Measurements from ENCODE around the gene RNF157.

The RNF157 gene

DNA sequence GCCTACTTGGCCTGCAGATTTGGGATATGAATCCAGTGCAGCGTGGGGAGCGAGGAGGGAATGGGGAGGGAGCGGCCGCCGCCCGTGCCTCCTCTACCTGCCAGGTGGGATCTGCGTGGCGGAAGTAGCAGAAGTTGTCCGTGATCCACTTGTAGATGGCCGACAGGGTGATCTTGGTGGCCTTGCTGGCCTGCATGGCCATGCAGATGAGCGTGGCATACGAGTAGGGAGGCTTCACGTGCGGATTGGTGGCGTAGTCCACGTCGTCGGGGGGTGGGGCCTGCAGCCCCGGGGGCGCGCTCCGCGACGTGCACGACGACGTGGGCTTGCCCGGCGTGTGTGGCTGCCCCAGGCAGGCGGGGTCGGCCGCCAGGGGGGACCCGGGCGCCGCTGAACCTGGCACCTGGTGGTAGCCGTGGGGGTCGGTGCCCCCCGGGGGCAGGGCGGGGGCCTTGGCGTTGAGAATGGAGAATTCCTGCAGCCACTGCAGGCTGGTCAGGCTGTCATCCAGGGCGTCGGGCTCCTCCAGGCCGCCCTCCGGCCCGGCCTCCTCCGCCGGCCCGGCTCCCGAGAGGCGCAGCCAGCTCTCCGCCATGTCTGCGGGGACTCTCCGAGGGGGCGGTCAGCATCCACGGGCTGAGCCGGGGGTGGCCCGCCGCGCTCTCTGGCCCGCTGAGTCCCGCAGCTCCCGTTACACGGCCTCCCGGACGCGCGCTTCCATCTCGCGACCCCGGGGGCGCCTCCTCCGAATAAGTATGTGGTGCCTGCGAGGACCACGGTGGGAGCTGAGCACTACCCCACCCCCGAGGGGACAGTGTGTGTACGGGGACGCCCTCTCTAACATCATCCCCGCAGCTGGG lies 100.3 kb downstream of the RNF157 start:
- Histone ChIP-seq H3K9me3 (ENCODE audit: control insufficient read depth, insufficient read depth, low read depth, low read length) (no peaks in the 10 kb centered on the region), H3K4me1 (ENCODE audit: control insufficient read depth, insufficient read depth, low read length) (peaks cover 9% of the 10 kb centered on the region), H3K36me3 (ENCODE audit: control insufficient read depth in 2 of 2, insufficient read depth in 1 of 2, low read length in 2 of 2) (peaks cover 0 to 6% of the 10 kb centered on the region in 2 experiments; a peak in 1 of 3 replicates), H3K4me3 (ENCODE audit: low read depth, low read length) (no peak overlapping the region), H3K27ac (ENCODE audit: extremely low read depth, low read depth, low read length) (no peak overlapping the region)
- no peak for TF ChIP-seq ZNF416 (tag by site-specific recombination; IDR thresholded peaks at IDR 0.05)
- no peak for TF ChIP-seq ZNF302 (tag by site-specific recombination; IDR thresholded peaks at IDR 0.05; ENCODE audit: low read depth)
- TF ChIP-seq ZNF514 (tag by site-specific recombination; IDR thresholded peaks at IDR 0.05): no peak
- POLR2A ChIA-PET: no interaction called here
- CTCF ChIA-PET: interaction anchor here (4.3 kb wide), 1 partner anchor 14 kb away, joined by 38 read pairs; no protein-coding TSS in a partner anchor

DNA sequence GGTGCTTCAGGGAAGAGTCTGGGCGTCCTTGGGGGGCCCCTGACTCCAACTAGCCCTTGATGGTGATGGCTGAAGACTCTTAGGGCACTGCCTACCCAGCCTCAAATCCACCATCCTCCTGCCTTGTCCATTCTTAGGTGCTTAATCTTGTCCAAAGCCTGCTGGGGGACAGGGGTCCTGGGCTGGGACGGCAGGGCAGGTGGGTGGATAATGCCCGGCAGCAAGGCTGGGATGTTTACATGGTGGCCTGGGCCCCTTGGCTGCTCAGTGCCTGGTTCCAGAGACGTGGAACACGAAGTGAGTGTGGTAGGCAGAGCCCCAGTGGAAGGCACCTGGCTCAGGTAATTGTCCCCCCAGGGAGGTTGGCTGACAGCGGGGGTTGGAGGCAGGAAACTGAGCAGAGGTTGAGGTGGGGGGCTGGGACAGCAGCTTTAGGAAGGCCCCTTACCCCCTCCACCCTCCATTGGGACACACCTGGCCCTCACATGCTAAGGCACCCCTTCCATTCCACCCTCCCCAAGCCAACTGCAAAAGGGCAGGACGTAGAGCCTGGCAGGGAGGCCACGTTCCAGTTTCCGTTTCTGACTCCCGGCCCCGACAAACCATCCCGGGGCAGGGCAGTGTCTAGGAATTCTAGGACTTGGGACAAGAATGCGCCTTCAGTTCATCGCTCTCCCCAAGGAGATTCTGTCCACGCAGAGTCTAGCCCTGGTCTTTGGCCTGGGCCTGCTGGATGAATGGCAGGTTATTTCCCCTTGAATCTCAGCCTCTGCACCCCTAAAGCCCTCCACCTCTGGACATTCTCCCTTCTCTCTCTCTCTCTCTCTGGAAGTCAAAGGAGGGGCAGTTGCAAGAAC lies 101.2 kb downstream of the RNF157 start:
- Histone ChIP-seq H3K9me3 (ENCODE audit: control insufficient read depth, insufficient read depth, low read depth, low read length) (no peaks in the 10 kb centered on the region), H3K36me3 (ENCODE audit: control insufficient read depth in 2 of 2, insufficient read depth in 1 of 2, low read length in 2 of 2) (no peaks in the 10 kb centered on the region), H3K27ac (ENCODE audit: extremely low read depth, low read depth, low read length) (no peak overlapping the region), H3K4me1 (ENCODE audit: control insufficient read depth, insufficient read depth, low read length) (peaks cover 9% of the 10 kb centered on the region), H3K4me3 (ENCODE audit: low read depth, low read length) (no peak overlapping the region)
- no peak for TF ChIP-seq KLF9 (tag by site-specific recombination; IDR thresholded peaks at IDR 0.05; ENCODE audit: low read depth)
- TF ChIP-seq, protein P1, sequence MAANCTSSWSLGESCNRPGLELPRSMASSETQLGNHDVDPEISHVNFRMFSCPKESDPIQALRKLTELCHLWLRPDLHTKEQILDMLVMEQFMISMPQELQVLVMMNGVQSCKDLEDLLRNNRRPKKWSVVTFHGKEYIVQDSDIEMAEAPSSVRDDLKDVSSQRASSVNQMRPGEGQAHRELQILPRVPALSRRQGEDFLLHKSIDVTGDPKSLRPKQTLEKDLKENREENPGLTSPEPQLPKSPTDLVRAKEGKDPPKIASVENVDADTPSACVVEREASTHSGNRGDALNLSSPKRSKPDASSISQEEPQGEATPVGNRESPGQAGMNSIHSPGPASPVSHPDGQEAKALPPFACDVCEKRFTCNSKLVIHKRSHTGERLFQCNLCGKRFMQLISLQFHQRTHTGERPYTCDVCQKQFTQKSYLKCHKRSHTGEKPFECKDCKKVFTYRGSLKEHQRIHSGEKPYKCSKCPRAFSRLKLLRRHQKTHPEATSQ (tag by site-specific recombination; IDR thresholded peaks at IDR 0.05): no peak
- TF ChIP-seq SALL2 (tag by site-specific recombination; IDR thresholded peaks at IDR 0.05; ENCODE audit: borderline replicate concordance): no peak
- TF ChIP-seq, protein P2, sequence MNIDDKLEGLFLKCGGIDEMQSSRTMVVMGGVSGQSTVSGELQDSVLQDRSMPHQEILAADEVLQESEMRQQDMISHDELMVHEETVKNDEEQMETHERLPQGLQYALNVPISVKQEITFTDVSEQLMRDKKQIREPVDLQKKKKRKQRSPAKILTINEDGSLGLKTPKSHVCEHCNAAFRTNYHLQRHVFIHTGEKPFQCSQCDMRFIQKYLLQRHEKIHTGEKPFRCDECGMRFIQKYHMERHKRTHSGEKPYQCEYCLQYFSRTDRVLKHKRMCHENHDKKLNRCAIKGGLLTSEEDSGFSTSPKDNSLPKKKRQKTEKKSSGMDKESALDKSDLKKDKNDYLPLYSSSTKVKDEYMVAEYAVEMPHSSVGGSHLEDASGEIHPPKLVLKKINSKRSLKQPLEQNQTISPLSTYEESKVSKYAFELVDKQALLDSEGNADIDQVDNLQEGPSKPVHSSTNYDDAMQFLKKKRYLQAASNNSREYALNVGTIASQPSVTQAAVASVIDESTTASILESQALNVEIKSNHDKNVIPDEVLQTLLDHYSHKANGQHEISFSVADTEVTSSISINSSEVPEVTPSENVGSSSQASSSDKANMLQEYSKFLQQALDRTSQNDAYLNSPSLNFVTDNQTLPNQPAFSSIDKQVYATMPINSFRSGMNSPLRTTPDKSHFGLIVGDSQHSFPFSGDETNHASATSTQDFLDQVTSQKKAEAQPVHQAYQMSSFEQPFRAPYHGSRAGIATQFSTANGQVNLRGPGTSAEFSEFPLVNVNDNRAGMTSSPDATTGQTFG (tag by site-specific recombination; IDR thresholded peaks at IDR 0.05; ENCODE audit: borderline replicate concordance): no peak
- no peak for TF ChIP-seq ZNF248 (tag by site-specific recombination; IDR thresholded peaks at IDR 0.05)
- no peak for TF ChIP-seq ZBTB48 (tag by site-specific recombination; IDR thresholded peaks at IDR 0.05)
- TF ChIP-seq, protein P3, sequence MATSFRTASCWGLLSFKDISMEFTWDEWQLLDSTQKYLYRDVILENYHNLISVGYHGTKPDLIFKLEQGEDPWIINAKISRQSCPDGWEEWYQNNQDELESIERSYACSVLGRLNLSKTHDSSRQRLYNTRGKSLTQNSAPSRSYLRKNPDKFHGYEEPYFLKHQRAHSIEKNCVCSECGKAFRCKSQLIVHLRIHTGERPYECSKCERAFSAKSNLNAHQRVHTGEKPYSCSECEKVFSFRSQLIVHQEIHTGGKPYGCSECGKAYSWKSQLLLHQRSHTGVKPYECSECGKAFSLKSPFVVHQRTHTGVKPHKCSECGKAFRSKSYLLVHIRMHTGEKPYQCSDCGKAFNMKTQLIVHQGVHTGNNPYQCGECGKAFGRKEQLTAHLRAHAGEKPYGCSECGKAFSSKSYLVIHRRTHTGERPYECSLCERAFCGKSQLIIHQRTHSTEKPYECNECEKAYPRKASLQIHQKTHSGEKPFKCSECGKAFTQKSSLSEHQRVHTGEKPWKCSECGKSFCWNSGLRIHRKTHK (tag by site-specific recombination; IDR thresholded peaks at IDR 0.05): no peak
- TF ChIP-seq ZNF664 (tag by site-specific recombination; IDR thresholded peaks at IDR 0.05): no peak
- TF ChIP-seq, protein P4, sequence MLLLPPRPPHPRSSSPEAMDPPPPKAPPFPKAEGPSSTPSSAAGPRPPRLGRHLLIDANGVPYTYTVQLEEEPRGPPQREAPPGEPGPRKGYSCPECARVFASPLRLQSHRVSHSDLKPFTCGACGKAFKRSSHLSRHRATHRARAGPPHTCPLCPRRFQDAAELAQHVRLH (tag by site-specific recombination; IDR thresholded peaks at IDR 0.05): no peak
- TF ChIP-seq, protein P5, sequence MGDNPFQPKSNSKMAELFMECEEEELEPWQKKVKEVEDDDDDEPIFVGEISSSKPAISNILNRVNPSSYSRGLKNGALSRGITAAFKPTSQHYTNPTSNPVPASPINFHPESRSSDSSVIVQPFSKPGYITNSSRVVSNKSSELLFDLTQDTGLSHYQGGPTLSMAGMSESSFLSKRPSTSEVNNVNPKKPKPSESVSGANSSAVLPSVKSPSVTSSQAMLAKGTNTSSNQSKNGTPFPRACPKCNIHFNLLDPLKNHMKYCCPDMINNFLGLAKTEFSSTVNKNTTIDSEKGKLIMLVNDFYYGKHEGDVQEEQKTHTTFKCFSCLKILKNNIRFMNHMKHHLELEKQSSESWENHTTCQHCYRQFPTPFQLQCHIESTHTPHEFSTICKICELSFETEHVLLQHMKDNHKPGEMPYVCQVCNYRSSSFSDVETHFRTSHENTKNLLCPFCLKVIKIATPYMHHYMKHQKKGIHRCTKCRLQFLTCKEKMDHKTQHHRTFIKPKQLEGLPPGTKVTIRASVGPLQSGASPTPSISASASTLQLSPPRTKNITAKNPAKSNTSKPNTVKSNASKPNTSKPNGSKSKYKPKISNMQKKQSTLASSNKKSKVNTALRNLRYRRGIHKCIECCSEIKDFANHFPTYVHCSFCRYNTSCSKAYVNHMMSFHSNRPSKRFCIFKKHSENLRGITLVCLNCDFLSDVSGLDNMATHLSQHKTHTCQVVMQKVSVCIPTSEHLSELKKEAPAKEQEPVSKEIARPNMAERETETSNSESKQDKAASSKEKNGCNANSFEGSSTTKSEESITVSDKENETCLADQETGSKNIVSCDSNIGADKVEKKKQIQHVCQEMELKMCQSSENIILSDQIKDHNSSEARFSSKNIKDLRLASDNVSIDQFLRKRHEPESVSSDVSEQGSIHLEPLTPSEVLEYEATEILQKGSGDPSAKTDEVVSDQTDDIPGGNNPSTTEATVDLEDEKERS (tag by site-specific recombination; IDR thresholded peaks at IDR 0.05): no peak
- no peak for TF ChIP-seq WT1 (tag by site-specific recombination; IDR thresholded peaks at IDR 0.05)
- no peak for TF ChIP-seq MYNN (tag by site-specific recombination; IDR thresholded peaks at IDR 0.05; ENCODE audit: borderline replicate concordance)
- no peak for TF ChIP-seq SETDB1 (IDR thresholded peaks at IDR 0.05; ENCODE audit: insufficient read length, low read length)
- TF ChIP-seq GLI2 (tag by site-specific recombination; IDR thresholded peaks at IDR 0.05; ENCODE audit: borderline replicate concordance, low read depth): no peak
- TF ChIP-seq, protein P6, sequence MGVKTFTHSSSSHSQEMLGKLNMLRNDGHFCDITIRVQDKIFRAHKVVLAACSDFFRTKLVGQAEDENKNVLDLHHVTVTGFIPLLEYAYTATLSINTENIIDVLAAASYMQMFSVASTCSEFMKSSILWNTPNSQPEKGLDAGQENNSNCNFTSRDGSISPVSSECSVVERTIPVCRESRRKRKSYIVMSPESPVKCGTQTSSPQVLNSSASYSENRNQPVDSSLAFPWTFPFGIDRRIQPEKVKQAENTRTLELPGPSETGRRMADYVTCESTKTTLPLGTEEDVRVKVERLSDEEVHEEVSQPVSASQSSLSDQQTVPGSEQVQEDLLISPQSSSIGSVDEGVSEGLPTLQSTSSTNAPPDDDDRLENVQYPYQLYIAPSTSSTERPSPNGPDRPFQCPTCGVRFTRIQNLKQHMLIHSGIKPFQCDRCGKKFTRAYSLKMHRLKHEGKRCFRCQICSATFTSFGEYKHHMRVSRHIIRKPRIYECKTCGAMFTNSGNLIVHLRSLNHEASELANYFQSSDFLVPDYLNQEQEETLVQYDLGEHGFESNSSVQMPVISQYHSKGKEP (tag by site-specific recombination; IDR thresholded peaks at IDR 0.05): no peak
- POLR2A ChIA-PET: no interaction called here
- CTCF ChIA-PET: no interaction called here

All from HEK293 (cell line).